Breast epithelium (tissue), 4 donors: ENCODE measurements around the gene NAV1. TPM values are rescaled to one million over a fixed set of nuclear protein-coding genes. Genes with fewer than 3 reads are reported as not detected.
"Not testable (repeated sequence)": the region's sequence is repeated elsewhere in the genome, so short reads cannot be mapped to it uniquely, and the experiment has no call there.

Source experiments
- DNase-seq, 2 donors: peaks; one replicate each; pipeline ENCODE4 v3.0.0-alpha.2; 2019; ENCODE audit warnings: low spot score in 2 of 2
- H3K27ac ChIP-seq, 2 donors: fragments of 200-600 bp; sonication (generic) in 1 of 2; one replicate each; pipeline ENCODE4 v1.5.1; 2016 to 2019; ENCODE audit warnings: mild to moderate bottlenecking in 1 of 2
- H3K27me3 ChIP-seq, 2 donors: fragments of 200-600 bp; sonication (generic) in 1 of 2; one replicate each; pipeline versions ENCODE4 v1.5.1 to v1.6.0; 2017 to 2019; ENCODE audit warnings: control low read depth in 1 of 2, mild to moderate bottlenecking in 1 of 2
- H3K36me3 ChIP-seq: fragments of 200-600 bp; one replicate; pipeline ENCODE4 v1.5.1; 2019
- H3K4me1 ChIP-seq, 2 donors: fragments of 200-600 bp; sonication (generic); one replicate each; pipeline ENCODE4 v1.5.1; 2016 to 2019; ENCODE audit warnings: control low read depth in 1 of 2
- H3K4me3 ChIP-seq, 3 donors: fragments of 200-600 bp; sonication (generic); 1 replicate in 2 of 3; 2 replicates in 1 of 3; pipeline ENCODE4 v1.5.1; 2016 to 2019; ENCODE audit warnings: mild to moderate bottlenecking in 3 of 3, moderate library complexity in 2 of 3
- H3K9me3 ChIP-seq, 2 donors: fragments of 200-600 bp; sonication (generic) in 1 of 2; one replicate each; pipeline ENCODE4 v1.5.1; 2016 to 2019; ENCODE audit warnings: control low read depth in 1 of 2
- CTCF ChIP-seq, 3 donors: fragments of 450-650 bp; IDR thresholded peaks; one replicate each; pipeline ENCODE4 v1.5.1; 2016 to 2017; ENCODE audit warnings: antibody characterized with exemption in 3 of 3, mild to moderate bottlenecking in 3 of 3, moderate library complexity in 3 of 3
- POLR2A ChIP-seq: fragments of 450-650 bp; IDR thresholded peaks from one replicate; pipeline ENCODE4 v1.6.1; 2016; ENCODE audit warnings: antibody characterized with exemption, mild to moderate bottlenecking, moderate library complexity
- POLR2AphosphoS5 ChIP-seq, 3 donors: sonication (generic); formaldehyde crosslinking; IDR thresholded peaks; one replicate each; pipeline ENCODE4 v1.6.1; 2017; ENCODE audit warnings: antibody characterized with exemption in 3 of 3
- intact Hi-C: fragments of 100-400 bp; cut with DNase I; formaldehyde crosslinking; loops from one replicate; pipeline ENCODE4 v1.15.1; 2023; ENCODE audit warnings: low total_unique reads
- total RNA-seq, 3 donors: library from RNA; depleted of rRNA; stranded (reverse); fragments of >200 nt; gene quantifications; one replicate each; pipeline ENCODE4 v1.1.0, GENCODE V29; 2016

The NAV1 gene
- total RNA-seq, 3 donors from 2014 or later, result 11.3 to 31.5 (median 22.7) TPM

DNA sequence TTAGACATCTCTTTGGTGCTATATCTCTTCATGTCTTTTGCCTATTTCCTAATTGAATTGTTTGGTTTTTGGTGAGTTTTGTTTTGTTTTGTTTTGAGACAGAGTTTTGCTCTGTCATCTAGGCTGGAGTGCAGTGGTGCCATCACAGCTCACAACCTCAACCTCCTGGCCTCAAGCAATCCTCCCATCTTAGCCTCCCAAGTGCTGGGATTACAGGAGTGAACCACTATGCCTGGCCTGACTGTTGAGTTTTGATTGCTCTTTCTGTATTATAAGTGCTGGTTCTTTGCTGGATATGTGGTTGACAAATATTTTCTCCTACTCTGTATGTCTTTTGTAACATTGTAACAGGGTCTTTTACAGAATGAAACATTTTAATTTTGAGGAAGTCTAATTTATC lies 38.0 kb downstream of the NAV1 start:
- TF ChIP-seq POLR2AphosphoS5 (IDR thresholded peaks at IDR 0.05) (no peak), POLR2A (no peak), CTCF (IDR thresholded peaks at IDR 0.05) (no peak)
- no peaks in the 10 kb centered on the region for H3K4me1 ChIP-seq
- no peak overlapping the region for H3K27ac ChIP-seq
- H3K36me3 ChIP-seq, result no peaks in the 10 kb centered on the region
- H3K27me3 ChIP-seq, result no peaks in the 10 kb centered on the region
- DNase-seq, result no peak
- no peak overlapping the region for H3K4me3 ChIP-seq
- H3K9me3 ChIP-seq, result no peaks in the 10 kb centered on the region
- intact Hi-C loops, result no loop called here

- Histone ChIP-seq H3K9me3 (no peaks in the 10 kb centered on the region), H3K27me3 (no peaks in the 10 kb centered on the region), H3K27ac (no peak overlapping the region), H3K36me3 (no peaks in the 10 kb centered on the region), H3K4me1 (no peaks in the 10 kb centered on the region), H3K4me3 (no peak overlapping the region)
- no peak for TF ChIP-seq POLR2AphosphoS5 (IDR thresholded peaks at IDR 0.05)
- TF ChIP-seq CTCF (IDR thresholded peaks at IDR 0.05), result no peak
- no peak for TF ChIP-seq POLR2A
- DNase-seq, result no peak
- intact Hi-C loops, result no loop called here
These were observed 39.3 kb downstream of the NAV1 start for GRCh38 chr1:201578008-201578888.

- DNase-seq, H3K4me3 ChIP-seq, H3K36me3 ChIP-seq, H3K4me1 ChIP-seq, H3K9me3 ChIP-seq, H3K27me3 ChIP-seq, intact Hi-C loops, H3K27ac ChIP-seq: not testable (repeated sequence)
These were observed 42.4 kb downstream of the NAV1 start for GRCh38 chr1:201581371-201581770.

DNA sequence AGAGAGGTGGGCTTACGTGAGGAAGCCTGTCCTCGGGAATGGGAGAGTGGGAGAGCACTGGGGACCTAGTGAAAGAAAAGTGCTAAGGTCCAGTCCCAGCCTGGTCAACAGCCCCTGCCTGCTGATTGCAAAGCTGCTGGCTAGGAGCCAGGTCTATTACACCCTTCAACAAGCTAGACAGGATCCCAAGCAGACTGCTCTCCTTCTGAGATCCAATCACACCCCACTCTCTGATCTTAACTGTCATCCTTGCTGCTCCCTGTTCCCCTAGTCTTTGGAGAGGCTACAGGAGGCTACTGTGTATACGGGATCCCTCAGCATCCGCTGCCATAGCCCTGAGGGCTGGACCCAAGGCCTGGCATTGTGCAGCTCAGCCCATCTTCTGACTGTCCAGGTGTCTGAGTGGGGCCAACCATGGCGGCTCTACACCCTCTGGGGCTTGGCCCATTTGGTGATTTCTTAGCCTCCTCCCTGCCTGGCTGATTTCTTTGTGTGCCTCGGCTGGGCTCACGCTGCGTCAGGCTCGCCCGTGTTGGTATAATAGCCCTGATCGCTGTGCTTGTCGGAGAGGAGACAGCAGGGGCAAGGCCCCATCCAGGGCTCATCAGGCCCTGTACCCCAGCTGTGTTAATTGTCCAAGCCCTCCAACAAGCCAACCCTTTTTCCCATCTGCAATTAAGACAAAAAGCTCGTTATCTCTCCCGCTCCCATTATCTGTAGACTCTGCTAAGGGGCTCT lies 43.9 kb downstream of the NAV1 start:
- no peak for DNase-seq
- Histone ChIP-seq H3K27ac (no peak overlapping the region), H3K9me3 (no peaks in the 10 kb centered on the region), H3K36me3 (no peaks in the 10 kb centered on the region), H3K4me1 (no peaks in the 10 kb centered on the region), H3K27me3 (no peaks in the 10 kb centered on the region), H3K4me3 (no peak overlapping the region)
- intact Hi-C loops, result no loop called here
- no peak for TF ChIP-seq CTCF (IDR thresholded peaks at IDR 0.05)
- no peak for TF ChIP-seq POLR2A
- TF ChIP-seq POLR2AphosphoS5 (IDR thresholded peaks at IDR 0.05), result no peak

DNA sequence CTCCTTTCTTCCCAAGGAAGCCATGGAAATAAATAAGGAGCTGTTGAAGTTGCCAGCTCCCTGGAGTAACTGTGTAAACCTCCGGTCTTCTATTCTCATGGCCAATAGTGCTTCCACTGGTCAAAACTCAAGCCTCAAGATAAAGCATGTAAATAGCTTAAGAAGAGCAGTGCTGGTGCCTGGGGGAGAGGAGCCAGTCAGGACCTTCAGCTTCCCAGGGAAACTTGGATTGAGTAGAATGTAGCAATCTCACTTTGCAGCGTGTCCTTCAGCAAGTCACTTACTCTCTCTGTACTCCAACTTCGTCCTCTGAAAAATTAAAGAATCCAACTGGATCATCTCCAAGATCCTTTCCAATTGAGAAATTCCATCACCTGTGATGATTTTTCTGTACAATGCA lies 44.7 kb downstream of the NAV1 start:
- no peaks in the 10 kb centered on the region for H3K27me3 ChIP-seq
- H3K9me3 ChIP-seq, result no peaks in the 10 kb centered on the region
- H3K27ac ChIP-seq, result no peak overlapping the region
- H3K4me1 ChIP-seq, result no peaks in the 10 kb centered on the region
- TF ChIP-seq POLR2AphosphoS5 (IDR thresholded peaks at IDR 0.05), result no peak
- TF ChIP-seq POLR2A, result no peak
- TF ChIP-seq CTCF (IDR thresholded peaks at IDR 0.05), result no peak
- no peak overlapping the region for H3K4me3 ChIP-seq
- DNase-seq, result no peak
- intact Hi-C loops, result no loop called here
- no peaks in the 10 kb centered on the region for H3K36me3 ChIP-seq
